ENCODE data around the gene TMEM74B. TPM values are rescaled to one million over a fixed set of nuclear protein-coding genes. Genes with fewer than 3 reads are reported as not detected.

TMEM74B gene
- total and polyA plus RNA-seq, 2 of the 8 experiments (the other 6 are each of a cell fraction or from before 2014, with no cell fraction given): 4.0 to 6.4 TPM

DNA sequence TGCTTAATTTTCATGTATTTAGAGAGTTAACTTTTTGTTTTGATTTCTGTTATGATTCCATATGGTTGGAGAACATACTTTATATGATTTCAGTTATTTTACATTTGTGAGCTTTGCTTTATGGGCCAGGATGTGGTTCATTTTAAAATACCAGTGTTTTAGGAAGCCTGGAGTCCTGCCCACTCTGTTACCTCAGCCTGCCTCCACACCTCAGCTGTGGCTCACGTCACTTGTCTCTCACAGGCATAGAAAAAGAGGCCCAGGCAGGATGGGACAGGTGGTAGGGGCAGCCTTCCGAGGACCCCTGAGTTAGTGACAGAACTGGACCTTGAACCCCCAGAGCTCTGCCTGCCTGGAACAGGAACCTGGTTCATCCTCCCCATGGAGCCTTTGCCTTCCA, 50.4 kb downstream of the TMEM74B start (continued):
- TF ChIP-seq FOSL1 (IDR thresholded peaks at IDR 0.05; ENCODE audit: insufficient read depth, low read depth, low read length): no peak
- TF ChIP-seq BCL11A (IDR thresholded peaks at IDR 0.05; ENCODE audit: low read depth in 2 of 2, low read length in 2 of 2): no peak
- no peak for TF ChIP-seq CBX5 (IDR thresholded peaks at IDR 0.05; ENCODE audit: low read depth, low read length)
- TF ChIP-seq PHF8 (conservative IDR thresholded peaks at IDR 0.05; ENCODE audit: low read depth, low read length): no peak
